ENCODE measurements around the gene TGM5.
A peak's percentile ranks its signal among the peaks of the same experiment; 100 is the strongest.
"Not testable (repeated sequence)": the region's sequence is repeated elsewhere in the genome, so short reads cannot be mapped to it uniquely, and the experiment has no call there.

TGM5 gene, protein sequence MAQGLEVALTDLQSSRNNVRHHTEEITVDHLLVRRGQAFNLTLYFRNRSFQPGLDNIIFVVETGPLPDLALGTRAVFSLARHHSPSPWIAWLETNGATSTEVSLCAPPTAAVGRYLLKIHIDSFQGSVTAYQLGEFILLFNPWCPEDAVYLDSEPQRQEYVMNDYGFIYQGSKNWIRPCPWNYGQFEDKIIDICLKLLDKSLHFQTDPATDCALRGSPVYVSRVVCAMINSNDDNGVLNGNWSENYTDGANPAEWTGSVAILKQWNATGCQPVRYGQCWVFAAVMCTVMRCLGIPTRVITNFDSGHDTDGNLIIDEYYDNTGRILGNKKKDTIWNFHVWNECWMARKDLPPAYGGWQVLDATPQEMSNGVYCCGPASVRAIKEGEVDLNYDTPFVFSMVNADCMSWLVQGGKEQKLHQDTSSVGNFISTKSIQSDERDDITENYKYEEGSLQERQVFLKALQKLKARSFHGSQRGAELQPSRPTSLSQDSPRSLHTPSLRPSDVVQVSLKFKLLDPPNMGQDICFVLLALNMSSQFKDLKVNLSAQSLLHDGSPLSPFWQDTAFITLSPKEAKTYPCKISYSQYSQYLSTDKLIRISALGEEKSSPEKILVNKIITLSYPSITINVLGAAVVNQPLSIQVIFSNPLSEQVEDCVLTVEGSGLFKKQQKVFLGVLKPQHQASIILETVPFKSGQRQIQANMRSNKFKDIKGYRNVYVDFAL

DNA sequence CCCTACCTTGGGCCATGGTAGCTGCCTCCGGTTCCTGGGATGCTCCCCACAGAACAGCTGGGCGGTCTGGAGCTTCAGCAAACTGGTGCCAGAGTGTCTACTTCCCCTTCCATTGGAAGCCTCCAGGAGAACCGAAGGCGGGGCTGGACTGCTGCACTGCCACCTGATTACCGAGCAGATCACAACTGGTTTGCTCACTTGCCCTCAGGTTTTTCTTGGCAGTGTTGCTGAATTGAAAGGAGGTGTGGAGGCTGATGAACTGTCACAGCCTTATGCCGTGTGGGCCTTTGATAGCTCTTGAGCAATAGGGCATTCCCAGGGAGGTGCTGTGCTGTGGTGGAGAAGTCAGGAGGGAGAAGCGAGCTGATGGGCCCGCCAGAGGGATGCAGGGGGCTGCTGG lies at the start of gene TGM5:
TGM5 (minus strand) TSS at position 95 of the 400 bp plus-strand sequence; CDS start at position 16, 79 bp downstream.
- Mint-ChIP-seq H3K27ac (no peak within 1 kb of the TSS), H3K27me3 (no peaks in the 10 kb centered on the region), H3K9me3 (peaks cover 0 to 2% of the 10 kb centered on the region in 2 donors), H3K36me3 (peaks cover 0 to under 1% of the 10 kb centered on the region in 2 donors), H3K4me3 (no peak within 1 kb of the TSS), H3K4me1 (peaks cover 23 to 32% of the 10 kb centered on the region in 2 donors)
- ATAC-seq (replicated peaks): no peak
- no peak for DNase-seq

GRCh38 chr15:43314171-43314570 lies 47.4 kb upstream of the TGM5 start:
- Mint-ChIP-seq H3K9me3 (no peaks in the 10 kb centered on the region), H3K27ac (no peak overlapping the region), H3K36me3 (no peaks in the 10 kb centered on the region), H3K27me3 (peaks cover 23 to 36% of the 10 kb centered on the region in 2 donors), H3K4me3 (no peak overlapping the region), H3K4me1 (no peaks in the 10 kb centered on the region)
- DNase-seq (no peak), ATAC-seq (replicated peaks) (no peak)

DNA sequence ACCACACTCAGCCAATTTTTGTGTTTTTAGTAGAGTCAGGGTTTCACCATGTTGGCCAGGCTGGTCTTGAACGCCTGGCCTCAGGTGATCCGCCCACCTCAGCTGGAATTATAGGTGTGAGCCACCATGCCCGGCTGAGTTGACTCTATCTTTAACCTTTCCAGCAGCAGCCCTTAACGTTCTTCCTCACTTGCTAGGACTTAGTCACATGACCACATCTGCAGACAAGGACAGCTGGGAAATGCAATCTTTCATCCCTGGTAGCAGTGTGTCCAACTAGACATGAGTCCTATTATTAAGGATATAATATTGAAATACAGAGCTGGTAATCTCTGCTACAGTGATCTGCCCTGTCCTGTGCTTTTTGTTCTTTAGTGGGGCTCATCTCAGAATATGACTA lies 45.6 kb upstream of the TGM5 start:
- no peaks in the 10 kb centered on the region for H3K36me3 Mint-ChIP-seq
- DNase-seq (no peak), ATAC-seq (replicated peaks) (no peak)
- no peak overlapping the region for H3K27ac Mint-ChIP-seq
- H3K27me3 Mint-ChIP-seq: peaks cover 35 to 51% of the 10 kb centered on the region in 2 donors
- H3K4me3 Mint-ChIP-seq: no peak overlapping the region
- H3K9me3 Mint-ChIP-seq: no peaks in the 10 kb centered on the region
- H3K4me1 Mint-ChIP-seq: no peaks in the 10 kb centered on the region

DNA sequence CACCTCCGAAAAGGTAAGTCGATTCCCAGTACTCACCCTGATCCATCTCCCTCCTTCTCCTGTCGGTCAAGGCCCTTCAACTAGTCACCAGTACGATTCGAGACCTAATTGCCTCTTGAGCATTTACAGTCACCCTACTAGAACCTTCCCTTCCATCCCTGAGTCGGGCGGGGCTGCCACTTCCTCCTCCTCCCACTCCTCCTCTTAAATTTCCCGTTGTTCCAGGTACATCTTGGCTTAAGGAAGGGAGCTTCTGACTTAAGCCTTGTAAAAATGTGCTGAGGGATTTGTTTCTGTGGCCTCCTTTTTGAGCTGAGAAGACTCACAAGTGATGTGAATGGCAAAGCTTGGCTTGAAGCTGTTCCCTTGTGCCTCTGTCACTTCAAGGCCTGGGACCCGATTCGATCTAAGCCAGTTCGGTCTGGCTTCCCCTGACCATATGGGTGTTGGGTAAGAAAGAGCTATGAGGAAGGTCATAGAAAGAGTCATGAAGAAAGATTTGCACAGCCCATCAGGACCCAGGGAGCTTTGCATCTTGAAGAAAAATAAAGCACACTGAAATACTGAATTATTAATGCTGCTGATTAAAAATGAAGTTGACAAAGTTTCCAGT lies 35.6 kb upstream of the TGM5 start, which contains the start of gene TGM7:
TGM7 (minus strand) TSS at position 51 of the 613 bp plus-strand sequence.
- DNase-seq (no peak), ATAC-seq (replicated peaks) (no peak)
- Mint-ChIP-seq H3K36me3 (no peaks in the 10 kb centered on the region), H3K4me3 (no peak within 1 kb of the TSS), H3K4me1 (no peaks in the 10 kb centered on the region), H3K9me3 (no peaks in the 10 kb centered on the region), H3K27ac (no peak within 1 kb of the TSS), H3K27me3 (peaks cover 19 to 27% of the 10 kb centered on the region in 2 donors)

DNA sequence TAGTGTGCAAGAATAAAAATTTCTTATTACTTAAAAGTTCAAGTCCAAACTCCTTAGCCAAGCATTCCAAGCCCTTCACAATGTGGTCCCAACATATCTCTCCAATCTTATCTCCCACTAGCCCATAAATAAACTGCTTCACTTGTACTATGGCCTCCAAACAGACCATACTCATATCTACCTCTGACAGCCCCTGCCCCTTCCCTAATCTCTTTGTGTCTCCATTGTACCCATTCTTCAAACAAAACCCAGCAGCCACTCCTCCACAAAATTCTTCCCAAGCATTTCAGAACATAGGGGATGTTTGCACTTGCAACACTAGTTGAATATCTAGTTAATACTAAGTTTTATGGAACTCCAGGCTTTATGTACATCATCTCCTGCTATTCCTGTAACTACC lies 33.2 kb upstream of the TGM5 start:
- Mint-ChIP-seq H3K4me1 (no peaks in the 10 kb centered on the region), H3K9me3 (no peaks in the 10 kb centered on the region), H3K36me3 (no peaks in the 10 kb centered on the region), H3K27ac (no peak overlapping the region), H3K27me3 (peaks cover 20 to 23% of the 10 kb centered on the region in 2 donors), H3K4me3 (no peak overlapping the region)
- DNase-seq: no peak
- no peak for ATAC-seq (replicated peaks)

GRCh38 chr15:43299411-43299810 lies 32.7 kb upstream of the TGM5 start:
- DNase-seq (no peak), ATAC-seq (replicated peaks) (no peak)
- no peak overlapping the region for H3K27ac Mint-ChIP-seq
- H3K36me3 Mint-ChIP-seq: no peaks in the 10 kb centered on the region
- H3K4me1 Mint-ChIP-seq: no peaks in the 10 kb centered on the region
- H3K9me3 Mint-ChIP-seq: no peaks in the 10 kb centered on the region
- H3K27me3 Mint-ChIP-seq: peaks cover 22 to 28% of the 10 kb centered on the region in 2 donors
- H3K4me3 Mint-ChIP-seq: no peak overlapping the region

- Mint-ChIP-seq H3K4me1 (peaks cover 1 to 11% of the 10 kb centered on the region in 2 donors), H3K27ac (no peak overlapping the region), H3K36me3 (no peaks in the 10 kb centered on the region), H3K9me3 (no peaks in the 10 kb centered on the region), H3K27me3 (peaks cover 25 to 26% of the 10 kb centered on the region in 2 donors), H3K4me3 (no peak overlapping the region)
- ATAC-seq (replicated peaks): no peak
- no peak for DNase-seq
These were observed 27.5 kb upstream of the TGM5 start for GRCh38 chr15:43294091-43294706.

- Mint-ChIP-seq H3K4me1 (peaks cover 1 to 11% of the 10 kb centered on the region in 2 donors), H3K27me3 (peaks cover 25 to 26% of the 10 kb centered on the region in 2 donors), H3K4me3 (peak overlapping the region in 1 of 2 donors; percentile 39), H3K27ac (no peak overlapping the region), H3K36me3 (no peaks in the 10 kb centered on the region), H3K9me3 (no peaks in the 10 kb centered on the region)
- peak; percentile 74 to 77 for ATAC-seq (replicated peaks)
- no peak for DNase-seq
These were observed 26.7 kb upstream of the TGM5 start for GRCh38 chr15:43293432-43293831.

- peaks cover 26 to 34% of the 10 kb centered on the region in 2 donors for H3K27me3 Mint-ChIP-seq
- no peak for ATAC-seq (replicated peaks)
These were observed 25.8 kb upstream of the TGM5 start for GRCh38 chr15:43292375-43293078.

DNA sequence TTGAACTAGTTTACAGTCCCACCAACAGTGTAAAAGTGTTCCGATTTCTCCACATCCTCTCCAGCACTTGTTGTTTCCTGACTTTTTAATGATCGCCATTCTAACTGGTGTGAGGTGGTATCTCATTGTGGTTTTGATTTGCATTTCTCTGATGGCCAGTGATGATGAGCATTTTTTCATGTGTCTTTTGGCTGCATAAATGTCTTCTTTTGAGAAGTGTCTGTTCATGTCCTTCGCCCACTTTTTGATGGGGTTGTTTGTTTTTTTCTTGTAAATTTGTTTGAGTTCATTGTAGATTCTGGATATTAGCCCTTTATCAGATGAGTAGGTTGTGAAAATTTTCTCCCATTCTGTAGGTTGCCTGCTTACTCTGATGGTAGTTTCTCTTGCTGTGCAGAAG lies 22.9 kb upstream of the TGM5 start:
- H3K36me3 Mint-ChIP-seq; ATAC-seq (replicated peaks); H3K27ac Mint-ChIP-seq; DNase-seq; H3K9me3 Mint-ChIP-seq; H3K4me3 Mint-ChIP-seq: not testable (repeated sequence)
- Mint-ChIP-seq H3K27me3 (peaks cover 17 to 22% of the 10 kb centered on the region in 2 donors), H3K4me1 (peaks cover 6 to 24% of the 10 kb centered on the region in 2 donors)

More at GRCh38 chr15:43292375-43293078, 25.8 kb upstream of the TGM5 start:
- no peak overlapping the region for H3K27ac Mint-ChIP-seq
- no peak for DNase-seq
- H3K9me3 Mint-ChIP-seq: no peaks in the 10 kb centered on the region
- peaks cover 1 to 11% of the 10 kb centered on the region in 2 donors for H3K4me1 Mint-ChIP-seq
- H3K4me3 Mint-ChIP-seq: no peak overlapping the region
- H3K36me3 Mint-ChIP-seq: no peaks in the 10 kb centered on the region

DNA sequence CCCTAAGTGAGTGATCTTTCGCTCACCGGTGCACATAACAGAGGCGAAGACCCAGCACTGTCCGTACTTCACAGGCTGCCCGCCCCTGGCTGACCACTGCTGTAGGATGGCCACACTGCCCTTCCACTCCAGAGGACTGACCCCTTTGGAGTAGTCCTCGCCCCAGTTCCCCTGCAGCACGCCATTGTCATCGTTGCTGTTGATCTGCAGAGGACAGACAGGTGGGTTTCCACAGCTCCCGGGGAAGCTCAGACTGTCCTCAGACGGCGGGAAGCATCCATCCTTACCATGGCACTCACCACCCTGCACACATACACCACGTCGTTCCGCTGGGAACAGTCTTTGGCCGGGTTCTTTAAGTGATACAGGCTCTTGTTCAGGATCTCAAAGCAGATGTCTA lies 20.5 kb upstream of the TGM5 start:
- no peak for ATAC-seq (replicated peaks)
- no peak for DNase-seq
- no peak overlapping the region for H3K4me3 Mint-ChIP-seq
- peaks cover 11 to 22% of the 10 kb centered on the region in 2 donors for H3K4me1 Mint-ChIP-seq
- H3K9me3 Mint-ChIP-seq: no peaks in the 10 kb centered on the region
- H3K27ac Mint-ChIP-seq: no peak overlapping the region
- no peaks in the 10 kb centered on the region for H3K36me3 Mint-ChIP-seq
- H3K27me3 Mint-ChIP-seq: peaks cover 9 to 12% of the 10 kb centered on the region in 2 donors

DNA sequence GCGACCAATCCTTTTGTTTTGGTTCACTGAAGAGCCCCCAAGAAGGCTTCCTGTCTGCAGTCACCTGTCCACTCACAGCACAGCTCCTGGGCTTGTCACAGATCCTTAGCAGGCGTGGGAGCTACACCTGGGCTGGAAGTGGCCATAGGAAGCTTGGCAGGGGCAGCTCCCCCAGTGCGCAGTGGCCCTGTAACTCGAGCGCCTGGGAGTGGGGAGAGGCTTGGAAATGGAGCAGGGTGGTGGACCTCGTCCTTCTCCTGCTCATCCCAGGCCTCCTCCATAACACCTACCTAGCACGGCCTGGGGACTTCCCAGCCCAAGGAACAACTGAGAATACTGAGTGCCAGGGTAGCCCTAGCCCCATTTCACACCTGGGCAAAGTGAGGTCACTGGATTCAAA lies 19.3 kb upstream of the TGM5 start:
- Mint-ChIP-seq H3K36me3 (no peaks in the 10 kb centered on the region), H3K27me3 (peaks cover 9 to 12% of the 10 kb centered on the region in 2 donors), H3K4me3 (no peak overlapping the region), H3K9me3 (no peaks in the 10 kb centered on the region), H3K4me1 (peaks cover 11 to 22% of the 10 kb centered on the region in 2 donors), H3K27ac (no peak overlapping the region)
- ATAC-seq (replicated peaks): no peak
- DNase-seq: no peak

- H3K9me3 Mint-ChIP-seq: no peaks in the 10 kb centered on the region
- H3K36me3 Mint-ChIP-seq: no peaks in the 10 kb centered on the region
- peaks cover 11 to 22% of the 10 kb centered on the region in 2 donors for H3K4me1 Mint-ChIP-seq
- peak; percentile 81 to 82 for ATAC-seq (replicated peaks)
- H3K27me3 Mint-ChIP-seq: peaks cover 9 to 12% of the 10 kb centered on the region in 2 donors
- DNase-seq: peak; percentile 45
- H3K4me3 Mint-ChIP-seq: peak overlapping the region in 1 of 2 donors; percentile 36
- peak overlapping the region; percentile 26 for H3K27ac Mint-ChIP-seq
These were observed 18.9 kb upstream of the TGM5 start for GRCh38 chr15:43285609-43286037.
